ENCODE measurements around the gene CARMIL3. TPM values are rescaled to one million over a fixed set of nuclear protein-coding genes. Genes with fewer than 3 reads are reported as not detected.

The CARMIL3 gene
- total RNA-seq, 1 donor from 2014 or later, result 3.9 TPM

GRCh38 chr14:24055971-24056799 is 4.4 kb downstream of the CARMIL3 start:
- ATAC-seq (ENCODE audit: low read depth) (no peak), DNase-seq (no peak)
- intact Hi-C loops (cut with micrococcal nuclease), result no loop called here
- Mint-ChIP-seq H3K9me3 (no peaks in the 10 kb centered on the region), H3K27me3 (peaks cover 6% of the 10 kb centered on the region), H3K27ac (no peak overlapping the region), H3K4me3 (no peak overlapping the region), H3K4me1 (peaks cover 13% of the 10 kb centered on the region), H3K36me3 (ENCODE audit: low read depth) (peaks cover 1% of the 10 kb centered on the region)
- CTCF ChIA-PET, result interaction anchor here (0.5 to 4.8 kb wide), 4 partner anchors 24 to 70 kb away, joined by 3 to 138 read pairs (median 51); partner anchors contain the start of gene PCK2
- POLR2A ChIA-PET, result interaction anchor here (1.3 to 2.8 kb wide), 2 partner anchors 38 to 58 kb away, joined by 8 to 10 read pairs; partner anchors contain the start of genes DCAF11, NRL and PCK2
- TF ChIP-seq, protein P1, sequence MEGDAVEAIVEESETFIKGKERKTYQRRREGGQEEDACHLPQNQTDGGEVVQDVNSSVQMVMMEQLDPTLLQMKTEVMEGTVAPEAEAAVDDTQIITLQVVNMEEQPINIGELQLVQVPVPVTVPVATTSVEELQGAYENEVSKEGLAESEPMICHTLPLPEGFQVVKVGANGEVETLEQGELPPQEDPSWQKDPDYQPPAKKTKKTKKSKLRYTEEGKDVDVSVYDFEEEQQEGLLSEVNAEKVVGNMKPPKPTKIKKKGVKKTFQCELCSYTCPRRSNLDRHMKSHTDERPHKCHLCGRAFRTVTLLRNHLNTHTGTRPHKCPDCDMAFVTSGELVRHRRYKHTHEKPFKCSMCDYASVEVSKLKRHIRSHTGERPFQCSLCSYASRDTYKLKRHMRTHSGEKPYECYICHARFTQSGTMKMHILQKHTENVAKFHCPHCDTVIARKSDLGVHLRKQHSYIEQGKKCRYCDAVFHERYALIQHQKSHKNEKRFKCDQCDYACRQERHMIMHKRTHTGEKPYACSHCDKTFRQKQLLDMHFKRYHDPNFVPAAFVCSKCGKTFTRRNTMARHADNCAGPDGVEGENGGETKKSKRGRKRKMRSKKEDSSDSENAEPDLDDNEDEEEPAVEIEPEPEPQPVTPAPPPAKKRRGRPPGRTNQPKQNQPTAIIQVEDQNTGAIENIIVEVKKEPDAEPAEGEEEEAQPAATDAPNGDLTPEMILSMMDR (IDR thresholded peaks at IDR 0.05), result no peak

- DNase-seq (no peak), ATAC-seq (ENCODE audit: low read depth) (no peak)
- Mint-ChIP-seq H3K9me3 (no peaks in the 10 kb centered on the region), H3K27ac (no peak overlapping the region), H3K4me1 (peaks cover 10% of the 10 kb centered on the region), H3K27me3 (peaks cover 6% of the 10 kb centered on the region), H3K4me3 (no peak overlapping the region), H3K36me3 (ENCODE audit: low read depth) (peaks cover 1% of the 10 kb centered on the region)
- TF ChIP-seq, protein P1 (IDR thresholded peaks at IDR 0.05), result no peak
- ChIA-PET CTCF (interaction anchor here (1.5 to 4.8 kb wide), 4 partner anchors 11 to 51 kb away, joined by 3 to 138 read pairs (median 51); partner anchors contain the start of gene PCK2), POLR2A (interaction anchor here (1.3 to 2.8 kb wide), 5 partner anchors 35 to 90 kb away, joined by 3 to 18 read pairs (median 10); partner anchors contain the start of genes DCAF11, NRL, PCK2 and RNF31)
- intact Hi-C loops (cut with micrococcal nuclease), result no loop called here
These were observed 5.0 kb downstream of the CARMIL3 start for GRCh38 chr14:24056800-24057184.

- Mint-ChIP-seq H3K9me3 (no peaks in the 10 kb centered on the region), H3K4me3 (no peak overlapping the region), H3K36me3 (ENCODE audit: low read depth) (peaks cover 1% of the 10 kb centered on the region), H3K27me3 (peaks cover 6% of the 10 kb centered on the region), H3K4me1 (peaks cover 10% of the 10 kb centered on the region), H3K27ac (no peak overlapping the region)
- TF ChIP-seq, protein P1 (IDR thresholded peaks at IDR 0.05), result no peak
- CTCF ChIA-PET, result interaction anchor here (0.9 to 4.8 kb wide), 10 partner anchors 11 to 240 kb away, joined by 3 to 138 read pairs (median 5); partner anchors contain the start of genes IRF9, PCK2 and TINF2
- intact Hi-C loops (cut with micrococcal nuclease), result no loop called here
- POLR2A ChIA-PET, result interaction anchor here (1.3 to 2.8 kb wide), 4 partner anchors 34 to 90 kb away, joined by 3 to 18 read pairs (median 14); partner anchors contain the start of genes DCAF11, NRL, PCK2 and RNF31
- DNase-seq (no peak), ATAC-seq (ENCODE audit: low read depth) (no peak)
These were observed 5.5 kb downstream of the CARMIL3 start for GRCh38 chr14:24057271-24057670.

DNA sequence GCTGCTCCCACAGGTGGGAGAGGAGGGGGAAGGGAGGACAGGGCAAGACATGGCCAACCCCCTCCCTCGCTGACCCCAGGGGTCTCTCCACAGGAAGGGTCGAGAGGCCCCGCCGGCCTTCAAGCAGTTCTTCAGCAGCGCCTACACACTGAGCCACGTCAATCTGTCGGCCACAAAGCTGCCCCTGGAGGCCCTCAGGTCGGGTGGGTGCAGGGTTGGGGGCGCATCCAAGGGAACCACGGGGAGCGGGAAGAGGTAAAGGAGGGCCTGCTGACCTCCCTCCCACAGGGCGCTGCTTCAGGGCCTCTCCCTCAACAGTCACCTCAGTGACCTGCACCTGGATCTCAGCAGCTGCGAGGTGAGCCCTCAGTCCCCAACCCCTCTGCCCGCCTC is 6.1 kb downstream of the CARMIL3 start:
- peaks cover 1% of the 10 kb centered on the region for H3K36me3 Mint-ChIP-seq (ENCODE audit: low read depth)
- H3K4me1 Mint-ChIP-seq, result peaks cover 5% of the 10 kb centered on the region
- TF ChIP-seq, protein P1 (IDR thresholded peaks at IDR 0.05), result no peak
- CTCF ChIA-PET, result interaction anchor here (0.8 to 4.8 kb wide), 17 partner anchors 11 to 250 kb away, joined by 3 to 138 read pairs (median 5); partner anchors contain the start of genes CIDEB, IRF9, PCK2 and TINF2
- no peak overlapping the region for H3K4me3 Mint-ChIP-seq
- H3K27ac Mint-ChIP-seq, result no peak overlapping the region
- H3K27me3 Mint-ChIP-seq, result peaks cover 5% of the 10 kb centered on the region
- intact Hi-C loops (cut with micrococcal nuclease), result loop anchor here (1.0 kb wide), 6 partner anchors 32 to 239 kb away; partner anchors contain the start of gene IRF9
- DNase-seq (no peak), ATAC-seq (ENCODE audit: low read depth) (no peak)
- POLR2A ChIA-PET, result interaction anchor here (0.6 to 2.8 kb wide), 10 partner anchors 17 to 189 kb away, joined by 3 to 18 read pairs (median 9); partner anchors contain the start of genes DCAF11, IRF9, NRL and PCK2
- H3K9me3 Mint-ChIP-seq, result no peaks in the 10 kb centered on the region

Measured in activated B cell treated with CpG ODN at 0.5 μM for 24 hours (primary cell).